ENCODE measurements around the gene LRRC36. TPM values are rescaled to one million over a fixed set of nuclear protein-coding genes. Genes with fewer than 3 reads are reported as not detected.

Gene LRRC36
- total RNA-seq, 4 donors from 2014 or later = not detected

GRCh38 chr16:67302970-67303369 is 23.6 kb upstream of the LRRC36 start:
- Histone ChIP-seq H3K36me3 (no peaks in the 10 kb centered on the region), H3K27me3 (no peaks in the 10 kb centered on the region), H3K9me3 (no peaks in the 10 kb centered on the region), H3K4me3 (no peak overlapping the region), H3K4me1 (no peaks in the 10 kb centered on the region), H3K27ac (no peak overlapping the region)
- ATAC-seq = no peak
- no peak for DNase-seq
- in situ Hi-C loops (cut with MboI; ENCODE audit: low sequenced_read_pairs in 4 of 4) = no loop called here
- intact Hi-C loops (cut with DNase I; ENCODE audit: low total_unique reads) = no loop called here
- no peak for TF ChIP-seq POLR2A (IDR thresholded peaks at IDR 0.05)
- no peak for TF ChIP-seq CTCF (IDR thresholded peaks at IDR 0.05 in 4 of 5, conservative IDR thresholded peaks at IDR 0.05 in 1 of 5)

GRCh38 chr16:67304020-67304419 is 22.6 kb upstream of the LRRC36 start:
- no peaks in the 10 kb centered on the region for H3K9me3 ChIP-seq
- no peaks in the 10 kb centered on the region for H3K36me3 ChIP-seq
- in situ Hi-C loops (cut with MboI; ENCODE audit: low sequenced_read_pairs in 4 of 4) (no loop called here), intact Hi-C loops (cut with DNase I; ENCODE audit: low total_unique reads) (no loop called here)
- H3K4me3 ChIP-seq = no peak overlapping the region
- H3K27me3 ChIP-seq = no peaks in the 10 kb centered on the region
- no peak overlapping the region for H3K27ac ChIP-seq
- no peak for DNase-seq
- no peaks in the 10 kb centered on the region for H3K4me1 ChIP-seq
- ATAC-seq = no peak
- TF ChIP-seq CTCF (IDR thresholded peaks at IDR 0.05 in 4 of 5, conservative IDR thresholded peaks at IDR 0.05 in 1 of 5) (no peak), POLR2A (IDR thresholded peaks at IDR 0.05) (no peak)

- H3K27ac ChIP-seq = no peak overlapping the region
- no peak for DNase-seq
- in situ Hi-C loops (cut with MboI; ENCODE audit: low sequenced_read_pairs in 4 of 4) (no loop called here), intact Hi-C loops (cut with DNase I; ENCODE audit: low total_unique reads) (no loop called here)
- no peak overlapping the region for H3K4me3 ChIP-seq
- no peak for ATAC-seq
- TF ChIP-seq POLR2A (IDR thresholded peaks at IDR 0.05) (no peak), CTCF (IDR thresholded peaks at IDR 0.05 in 4 of 5, conservative IDR thresholded peaks at IDR 0.05 in 1 of 5) (no peak)
- no peaks in the 10 kb centered on the region for H3K4me1 ChIP-seq
- no peaks in the 10 kb centered on the region for H3K27me3 ChIP-seq
- H3K9me3 ChIP-seq = no peaks in the 10 kb centered on the region
- no peaks in the 10 kb centered on the region for H3K36me3 ChIP-seq
Measured at GRCh38 chr16:67305216-67306071, 21.2 kb upstream of the LRRC36 start.

GRCh38 chr16:67310561-67310960 is 16.1 kb upstream of the LRRC36 start:
- Histone ChIP-seq H3K27ac (no peak overlapping the region), H3K27me3 (no peaks in the 10 kb centered on the region), H3K4me1 (no peaks in the 10 kb centered on the region), H3K36me3 (no peaks in the 10 kb centered on the region), H3K9me3 (no peaks in the 10 kb centered on the region), H3K4me3 (no peak overlapping the region)
- TF ChIP-seq POLR2A (IDR thresholded peaks at IDR 0.05) = no peak
- no peak for TF ChIP-seq CTCF (IDR thresholded peaks at IDR 0.05 in 4 of 5, conservative IDR thresholded peaks at IDR 0.05 in 1 of 5)
- ATAC-seq (no peak), DNase-seq (no peak)
- in situ Hi-C loops (cut with MboI; ENCODE audit: low sequenced_read_pairs in 4 of 4) (no loop called here), intact Hi-C loops (cut with DNase I; ENCODE audit: low total_unique reads) (no loop called here)
